CD4-positive, alpha-beta T cell treated with Interleukin-12 subunit alpha and Interleukin-12 subunit beta, for 1 hour (primary cell): ENCODE results near the gene CCDC152.
A peak's percentile ranks its signal among the peaks of the same experiment; 100 is the strongest.
"Not testable (repeated sequence)": the region's sequence is repeated elsewhere in the genome, so short reads cannot be mapped to it uniquely, and the experiment has no call there.

Experiments
- DNase-seq: peaks from one replicate; pipeline ENCODE4 v3.0.0-alpha.2; 2020

The CCDC152 gene

GRCh38 chr5:42756606-42757601 lies at the start of gene CCDC152:
TSS of gene CCDC152 (plus strand) at chr5:42756818. CDS start at chr5:42759122, 2,304 bp downstream.
- DNase-seq: peak; percentile 56

- DNase-seq: no peak
Observed at GRCh38 chr5:42715785-42716184, 40.8 kb upstream of the CCDC152 start.

- peak; percentile 36 for DNase-seq
Observed at GRCh38 chr5:42718591-42718990, 38.0 kb upstream of the CCDC152 start.

GRCh38 chr5:42719034-42719433 lies 37.6 kb upstream of the CCDC152 start:
- no peak for DNase-seq

- DNase-seq: peak; percentile 18
Observed at GRCh38 chr5:42720251-42720650, 36.4 kb upstream of the CCDC152 start.

- no peak for DNase-seq
Observed at GRCh38 chr5:42721484-42721883, 35.1 kb upstream of the CCDC152 start.

- not testable (repeated sequence) for DNase-seq
Observed at GRCh38 chr5:42734531-42735058, 22.0 kb upstream of the CCDC152 start.

- no peak for DNase-seq
Observed at GRCh38 chr5:42740920-42741319, 15.7 kb upstream of the CCDC152 start.

GRCh38 chr5:42745426-42745825 lies 11.2 kb upstream of the CCDC152 start:
- no peak for DNase-seq

- DNase-seq: no peak
Observed at GRCh38 chr5:42745856-42746255, 10.8 kb upstream of the CCDC152 start.

GRCh38 chr5:42749020-42749419 lies 7.6 kb upstream of the CCDC152 start:
- no peak for DNase-seq

GRCh38 chr5:42750507-42750906 lies 6.1 kb upstream of the CCDC152 start:
- no peak for DNase-seq

- DNase-seq: no peak
Observed at GRCh38 chr5:42751044-42751443, 5.6 kb upstream of the CCDC152 start.

GRCh38 chr5:42753099-42753498 lies 3.5 kb upstream of the CCDC152 start:
- DNase-seq: no peak

- no peak for DNase-seq
Observed at GRCh38 chr5:42759456-42759855, 2.8 kb downstream of the CCDC152 start.

- no peak for DNase-seq
Observed at GRCh38 chr5:42760426-42760825, 3.8 kb downstream of the CCDC152 start.

- DNase-seq: no peak
Observed at GRCh38 chr5:42761791-42762190, 5.2 kb downstream of the CCDC152 start.

GRCh38 chr5:42767491-42768105 lies 11.0 kb downstream of the CCDC152 start:
- peak; percentile 41 for DNase-seq

GRCh38 chr5:42768106-42768504 lies 11.5 kb downstream of the CCDC152 start:
- DNase-seq: no peak

GRCh38 chr5:42770003-42770402 lies 13.4 kb downstream of the CCDC152 start:
- DNase-seq: no peak

GRCh38 chr5:42772265-42772993 lies 15.8 kb downstream of the CCDC152 start:
- no peak for DNase-seq

GRCh38 chr5:42779083-42779482 lies 22.5 kb downstream of the CCDC152 start:
- DNase-seq: no peak

- no peak for DNase-seq
Observed at GRCh38 chr5:42781584-42781983, 25.0 kb downstream of the CCDC152 start.
